H9 (cell line): ENCODE measurements around the gene CSTPP1. TPM values are rescaled to one million over a fixed set of nuclear protein-coding genes. Genes with fewer than 3 reads are reported as not detected.

Experiments used
- DNase-seq: peaks from one replicate; pipeline ENCODE4 v3.0.0-alpha.2; 2017
- H2AFZ ChIP-seq: one replicate; pipeline ENCODE4 v1.6.1; 2013; ENCODE audit warnings: mild to moderate bottlenecking, low read length, control low read depth, moderate library complexity
- H2AK5ac ChIP-seq: 2 replicates; pipeline ENCODE4 v1.6.1; 2013; ENCODE audit warnings: low read length, control low read depth, mixed read lengths; ENCODE audit not compliant: insufficient read length
- H2BK120ac ChIP-seq: one replicate; pipeline ENCODE4 v1.6.1; 2013; ENCODE audit warnings: low read depth, mild to moderate bottlenecking, low read length, control low read depth, inconsistent platforms; ENCODE audit not compliant: poor library complexity, severe bottlenecking
- H2BK12ac ChIP-seq: 2 replicates; pipeline ENCODE4 v1.6.1; 2013; ENCODE audit warnings: low read length, control low read depth, mixed read lengths, low read depth; ENCODE audit not compliant: insufficient read length
- H2BK15ac ChIP-seq: 2 replicates; pipeline ENCODE4 v1.6.1; 2013; ENCODE audit warnings: low read depth, low read length, control low read depth
- H2BK20ac ChIP-seq: one replicate; pipeline ENCODE4 v1.6.1; 2013; ENCODE audit warnings: low read depth, mild to moderate bottlenecking, low read length, control low read depth, inconsistent platforms; ENCODE audit not compliant: poor library complexity, severe bottlenecking
- H2BK5ac ChIP-seq: 2 replicates; pipeline ENCODE4 v1.6.1; 2013; ENCODE audit warnings: low read length, control low read depth, mixed read lengths; ENCODE audit not compliant: insufficient read length
- H3K14ac ChIP-seq: 2 replicates; pipeline ENCODE4 v1.6.1; 2013; ENCODE audit warnings: low read length, control low read depth; ENCODE audit not compliant: insufficient read depth
- H3K18ac ChIP-seq: 2 replicates; pipeline ENCODE4 v1.6.1; 2013; ENCODE audit warnings: low read depth, mild to moderate bottlenecking, mixed read lengths, low read length, control low read depth; ENCODE audit not compliant: insufficient read length
- H3K23ac ChIP-seq: 2 replicates; pipeline ENCODE4 v1.6.1; 2013; ENCODE audit warnings: low read length, control low read depth, mixed read lengths, low read depth; ENCODE audit not compliant: insufficient read length
- H3K23me2 ChIP-seq: 2 replicates; pipeline ENCODE4 v1.6.1; 2013; ENCODE audit warnings: low read depth, mild to moderate bottlenecking, mixed read lengths, low read length, control low read depth; ENCODE audit not compliant: insufficient read length, poor library complexity, severe bottlenecking
- H3K27ac ChIP-seq: 2 replicates; pipeline ENCODE4 v1.5.1; 2013; ENCODE audit warnings: low read length, control low read depth, mixed read lengths, low read depth; ENCODE audit not compliant: insufficient read length
- H3K27me3 ChIP-seq: 2 replicates; pipeline ENCODE4 v1.6.1; 2013; ENCODE audit warnings: low read length, control low read depth, inconsistent platforms; ENCODE audit not compliant: insufficient read depth
- H3K4ac ChIP-seq: 2 replicates; pipeline ENCODE4 v1.6.1; 2013; ENCODE audit warnings: low read depth, mild to moderate bottlenecking, control low read depth, inconsistent platforms, low read length, moderate library complexity
- H3K4me1 ChIP-seq: 2 replicates; pipeline ENCODE4 v1.6.1; 2013; ENCODE audit warnings: low read length, control low read depth, inconsistent platforms; ENCODE audit not compliant: insufficient read depth
- H3K4me2 ChIP-seq: 2 replicates; pipeline ENCODE4 v1.6.1; 2013; ENCODE audit warnings: low read length, control low read depth, mixed read lengths; ENCODE audit not compliant: insufficient read length, insufficient read depth
- H3K56ac ChIP-seq: 2 replicates; pipeline ENCODE4 v1.6.1; 2013; ENCODE audit warnings: low read depth, mild to moderate bottlenecking, mixed read lengths, low read length, control low read depth; ENCODE audit not compliant: insufficient read length
- H3K79me1 ChIP-seq: 2 replicates; pipeline ENCODE4 v1.6.1; 2013; ENCODE audit warnings: low read depth, mild to moderate bottlenecking, moderate library complexity, low read length, control low read depth, inconsistent platforms; ENCODE audit not compliant: insufficient read depth, poor library complexity, severe bottlenecking
- H3K79me2 ChIP-seq: 2 replicates; pipeline ENCODE4 v1.6.1; 2013; ENCODE audit warnings: low read length, control low read depth, inconsistent platforms; ENCODE audit not compliant: insufficient read depth
- H3K9ac ChIP-seq: 2 replicates; pipeline ENCODE4 v1.6.1; 2013; ENCODE audit warnings: low read length, control low read depth, mixed read lengths; ENCODE audit not compliant: insufficient read length; ENCODE audit errors: extremely low read depth
- H3K9me3 ChIP-seq: one replicate; pipeline ENCODE4 v1.6.1; 2013; ENCODE audit warnings: low read depth, low read length, inconsistent platforms; ENCODE audit not compliant: control insufficient read depth
- H3T11ph ChIP-seq: one replicate; pipeline ENCODE4 v1.6.1; 2013; ENCODE audit warnings: mild to moderate bottlenecking, low read length, control low read depth, inconsistent platforms
- H4K20me1 ChIP-seq: one replicate; pipeline ENCODE4 v1.6.1; 2013; ENCODE audit not compliant: control insufficient read depth, insufficient read length, insufficient read depth
- H4K5ac ChIP-seq: 2 replicates; pipeline ENCODE4 v1.6.1; 2013; ENCODE audit warnings: low read depth, mild to moderate bottlenecking, mixed read lengths, low read length, control low read depth; ENCODE audit not compliant: insufficient read length
- H4K8ac ChIP-seq: replicated peaks from 2 replicates; pipeline ENCODE4 v1.6.1; 2013; ENCODE audit warnings: low read length, control low read depth, mixed read lengths, low read depth; ENCODE audit not compliant: insufficient read length
- H4K91ac ChIP-seq: 2 replicates; pipeline ENCODE4 v1.6.1; 2013; ENCODE audit warnings: low read depth, mild to moderate bottlenecking, moderate library complexity, mixed read lengths, low read length, control low read depth; ENCODE audit not compliant: insufficient read length
- H3K27ac Mint-ChIP-seq, 3 experiments: 2 replicates in 2 of 3; 3 replicates in 1 of 3; pipeline ENCODE4 v1.8.0; 2020 to 2021; ENCODE audit warnings: mixed read lengths in 3 of 3, mild to moderate bottlenecking in 1 of 3, moderate library complexity in 1 of 3
- H3K27me3 Mint-ChIP-seq: 2 replicates; pipeline ENCODE4 v1.8.0; 2021; ENCODE audit warnings: low read depth, mild to moderate bottlenecking, moderate library complexity, mixed read lengths
- H3K36me3 Mint-ChIP-seq, 3 experiments: 2 replicates in 2 of 3; 3 replicates in 1 of 3; pipeline ENCODE4 v1.8.0; 2020 to 2021; ENCODE audit warnings: low read depth in 3 of 3, mixed read lengths in 3 of 3; ENCODE audit not compliant: insufficient read depth in 1 of 3
- H3K4me1 Mint-ChIP-seq, 2 experiments: 2 replicates each; pipeline ENCODE4 v1.8.0; 2020; ENCODE audit warnings: mixed read lengths in 2 of 2
- H3K4me3 Mint-ChIP-seq, 2 experiments: 2 replicates in 1 of 2; 3 replicates in 1 of 2; pipeline ENCODE4 v1.8.0; 2020 to 2021; ENCODE audit warnings: mild to moderate bottlenecking in 2 of 2, mixed read lengths in 2 of 2, moderate library complexity in 1 of 2
- H3K9me3 Mint-ChIP-seq, 2 experiments: 2 replicates in 1 of 2; 3 replicates in 1 of 2; pipeline ENCODE4 v1.8.0; 2020; ENCODE audit warnings: mild to moderate bottlenecking in 2 of 2, mixed read lengths in 2 of 2, moderate library complexity in 1 of 2
- CTCF ChIP-seq: fragments of 200-600 bp; sonication (generic); conservative IDR thresholded peaks from 3 replicates; pipeline ENCODE4 v1.8.0; 2021; ENCODE audit warnings: antibody characterized with exemption, mild to moderate bottlenecking
- WGBS: extraction: QIAGEN DNeasy Blood & Tissue Kit; methylation state at CpG from one replicate; pipeline ENCODE4 v1.1.7; 2013; ENCODE audit warnings: missing lambda C conversion rate, low lambda C conversion rate, mixed read lengths; ENCODE audit not compliant: insufficient read length; ENCODE audit errors: extremely low coverage; 5-methylcytosine and 5-hydroxymethylcytosine counted together
- total RNA-seq: library from RNA; stranded (reverse); gene quantifications from 2 replicates; pipeline ENCODE4 v1.2.1, GENCODE V29; 2021

CSTPP1 gene
- total RNA-seq, 1 experiment from 2014 or later, result 21.2 TPM

- Mint-ChIP-seq H3K4me3 (no peak overlapping the region), H3K4me1 (peaks cover 18 to 37% of the 10 kb centered on the region in 2 experiments)
- no peaks in the 10 kb centered on the region for H4K20me1 ChIP-seq
Measured at GRCh38 chr11:47021965-47022364, 85.4 kb downstream of the CSTPP1 start.

More at GRCh38 chr11:47021965-47022364, 85.4 kb downstream of the CSTPP1 start:
- no peaks in the 10 kb centered on the region; a peak in 1 of 5 replicates for H3K9me3 Mint-ChIP-seq
- no peak overlapping the region for H3K9ac ChIP-seq
- peak overlapping the region in 1 of 3 experiments; percentile 96; a peak in 2 of 7 replicates for H3K27ac Mint-ChIP-seq
- H4K5ac ChIP-seq, result no peak overlapping the region
- no peak overlapping the region for H3K23ac ChIP-seq
- no peak overlapping the region for H2BK120ac ChIP-seq
- no peaks in the 10 kb centered on the region for H3K23me2 ChIP-seq
- H3K18ac ChIP-seq, result no peak overlapping the region
- TF ChIP-seq CTCF, result no peak
- no peaks in the 10 kb centered on the region for H3K79me2 ChIP-seq
- H2AK5ac ChIP-seq, result no peak overlapping the region
- no peak overlapping the region for H3K56ac ChIP-seq
- H3K27ac ChIP-seq, result no peak overlapping the region
- no peaks in the 10 kb centered on the region for H3K27me3 Mint-ChIP-seq
- no peaks in the 10 kb centered on the region for H3K36me3 Mint-ChIP-seq
- H4K91ac ChIP-seq, result no peak overlapping the region
- WGBS, result no CpG with 5 or more reads among the region's 1 CpG
- no peaks in the 10 kb centered on the region for H3K79me1 ChIP-seq
- no peak overlapping the region for H3T11ph ChIP-seq
- no peaks in the 10 kb centered on the region for H3K27me3 ChIP-seq
- H2BK15ac ChIP-seq, result no peak overlapping the region
- no peaks in the 10 kb centered on the region; the same call in 1 of the 2 replicates for H3K4me1 ChIP-seq
- H2BK12ac ChIP-seq, result no peak overlapping the region
- H2BK20ac ChIP-seq, result no peak overlapping the region
- H3K14ac ChIP-seq, result no peak overlapping the region
- no peak overlapping the region for H3K4me2 ChIP-seq
- H4K8ac ChIP-seq, result no peak overlapping the region
- no peak overlapping the region for H2BK5ac ChIP-seq
- H2AFZ ChIP-seq, result no peak overlapping the region
- no peak overlapping the region for H3K4ac ChIP-seq
- no peak for DNase-seq
- H3K9me3 ChIP-seq, result no peaks in the 10 kb centered on the region
